Stimulated activated CD4-positive, alpha-beta T cell treated with anti-CD3 and anti-CD28 coated beads, Interleukin-1b, Interleukin-23, amount 100 ng/mL, for 24 hours (primary cell): ENCODE measurements around the gene BICDL2.
"Not testable (repeated sequence)": the region's sequence is repeated elsewhere in the genome, so short reads cannot be mapped to it uniquely, and the experiment has no call there.

ENCODE experiments used
- DNase-seq, 4 experiments: peaks; one replicate each; pipeline ENCODE4 v3.0.0-alpha.2; 2020; ENCODE audit warnings: low read depth in 4 of 4, low spot score in 1 of 4

Gene BICDL2

GRCh38 chr16:3036726-3037315 is at the start of gene BICDL2:
Gene BICDL2 (minus strand): TSS chr16:3036944. CDS start chr16:3035496, 1,448 bp downstream.
- DNase-seq: no peak

- no peak for DNase-seq
Measured at GRCh38 chr16:3085868-3086595, 49.3 kb upstream of the BICDL2 start.

- no peak for DNase-seq
Measured at GRCh38 chr16:3084969-3085670, 48.4 kb upstream of the BICDL2 start.

GRCh38 chr16:3084491-3084890 is 47.7 kb upstream of the BICDL2 start:
- DNase-seq: no peak

GRCh38 chr16:3083408-3083807 is 46.7 kb upstream of the BICDL2 start:
- DNase-seq: not testable (repeated sequence)

GRCh38 chr16:3081957-3082356 is 45.2 kb upstream of the BICDL2 start:
- DNase-seq: not testable (repeated sequence)

GRCh38 chr16:3080024-3080423 is 43.3 kb upstream of the BICDL2 start:
- DNase-seq: no peak

GRCh38 chr16:3076577-3076976 is 39.8 kb upstream of the BICDL2 start:
- DNase-seq: no peak

- DNase-seq: not testable (repeated sequence)
Measured at GRCh38 chr16:3075946-3076345, 39.2 kb upstream of the BICDL2 start.

GRCh38 chr16:3075523-3075915 is 38.8 kb upstream of the BICDL2 start:
- no peak for DNase-seq

- DNase-seq: peak in 1 of 4 experiments; percentile 69
Measured at GRCh38 chr16:3074860-3075522, 38.2 kb upstream of the BICDL2 start.

- no peak for DNase-seq
Measured at GRCh38 chr16:3073448-3073847, 36.7 kb upstream of the BICDL2 start.

- not testable (repeated sequence) for DNase-seq
Measured at GRCh38 chr16:3072576-3073263, 36.0 kb upstream of the BICDL2 start.

GRCh38 chr16:3072148-3072547 is 35.4 kb upstream of the BICDL2 start:
- not testable (repeated sequence) for DNase-seq

GRCh38 chr16:3071655-3072054 is 34.9 kb upstream of the BICDL2 start:
- no peak for DNase-seq

- no peak for DNase-seq
Measured at GRCh38 chr16:3070608-3071111, 33.9 kb upstream of the BICDL2 start.

- not testable (repeated sequence) for DNase-seq
Measured at GRCh38 chr16:3069146-3069545, 32.4 kb upstream of the BICDL2 start.

- no peak for DNase-seq
Measured at GRCh38 chr16:3068487-3068886, 31.7 kb upstream of the BICDL2 start.

- DNase-seq: no peak
Measured at GRCh38 chr16:3066440-3066748, 29.6 kb upstream of the BICDL2 start.

- no peak for DNase-seq
Measured at GRCh38 chr16:3065742-3066439, 29.1 kb upstream of the BICDL2 start.
